ENCODE results near the gene OSBPL1A.

OSBPL1A gene

DNA sequence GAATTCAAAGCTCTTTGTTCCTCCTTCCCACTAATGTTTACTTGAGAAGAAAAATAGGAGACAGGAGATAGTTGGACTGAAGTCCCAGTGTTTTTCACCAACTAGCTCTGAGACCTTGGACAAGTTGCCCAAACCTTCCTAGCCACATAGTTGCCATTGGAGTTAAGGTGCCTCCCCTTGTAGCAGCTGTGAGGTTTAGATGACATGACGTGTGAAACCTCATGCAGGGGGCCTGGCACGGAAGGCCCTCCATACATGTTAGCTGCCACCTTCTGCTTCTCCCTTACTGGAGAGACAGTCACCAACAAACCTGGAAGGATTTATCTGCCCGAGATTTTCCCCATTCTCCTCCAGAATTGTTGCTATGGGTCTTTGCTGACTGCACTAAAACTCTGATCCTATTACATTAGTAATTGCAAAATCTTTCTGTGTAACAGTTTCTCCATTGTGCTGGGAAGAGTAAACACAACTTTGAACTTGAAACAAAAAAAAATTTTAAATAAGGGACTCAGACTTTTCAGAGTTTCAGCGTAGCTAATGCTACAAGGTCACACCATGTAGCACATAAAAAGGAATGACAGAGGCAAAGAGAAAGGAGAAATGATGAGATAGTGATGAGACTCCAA, 282.6 kb downstream of the OSBPL1A start:
- no peak for DNase-seq

DNA sequence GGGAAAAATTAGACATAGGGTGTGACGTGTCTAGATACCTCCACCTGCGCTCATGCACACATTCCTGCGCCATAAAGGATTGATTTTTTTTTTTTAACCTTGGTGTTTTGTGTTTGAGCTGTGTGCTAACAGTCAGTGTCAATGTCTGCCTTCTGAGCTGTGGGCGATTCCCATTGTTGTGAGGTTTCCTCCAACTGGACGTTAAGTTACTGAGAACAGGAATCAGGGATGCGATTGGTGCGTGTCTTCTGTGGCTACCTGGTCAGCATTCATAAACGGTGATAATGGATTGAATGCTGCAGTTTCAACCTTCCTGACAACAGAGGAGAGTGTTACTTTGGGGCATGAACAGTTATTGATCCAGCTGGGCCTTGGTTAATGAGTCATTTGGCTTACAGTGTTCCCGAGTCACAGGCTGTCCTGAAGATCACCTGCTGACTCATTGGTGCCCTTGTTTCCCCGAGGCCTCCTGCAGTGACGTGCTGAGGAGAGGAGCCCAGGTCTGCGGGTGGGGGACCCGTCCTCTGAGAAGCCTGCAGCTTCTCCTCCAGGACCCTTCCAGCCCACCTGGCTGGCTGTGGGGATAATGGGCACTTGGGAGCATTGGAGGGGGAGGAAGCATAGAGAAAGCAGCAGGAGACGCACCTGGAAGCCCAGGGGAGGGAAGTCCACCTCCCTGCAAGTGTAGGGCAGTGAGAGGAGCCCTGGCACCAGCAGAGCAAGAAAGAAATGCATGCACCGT, 284.6 kb downstream of the OSBPL1A start:
- no peak for DNase-seq

- no peak for DNase-seq
Measured at GRCh38 chr18:24112464-24112863, 285.2 kb downstream of the OSBPL1A start.

Data from activated CD4-positive, alpha-beta T cell treated with anti-CD3 and anti-CD28 coated beads for 1 hour (primary cell).